Measurements from ENCODE around the gene STAU1. TPM values are rescaled to one million over a fixed set of nuclear protein-coding genes. Genes with fewer than 3 reads are reported as not detected.
"Not testable (repeated sequence)": the region's sequence is repeated elsewhere in the genome, so short reads cannot be mapped to it uniquely, and the experiment has no call there.

STAU1 gene
- polyA plus RNA-seq, 1 experiment, result 80.7 TPM

DNA sequence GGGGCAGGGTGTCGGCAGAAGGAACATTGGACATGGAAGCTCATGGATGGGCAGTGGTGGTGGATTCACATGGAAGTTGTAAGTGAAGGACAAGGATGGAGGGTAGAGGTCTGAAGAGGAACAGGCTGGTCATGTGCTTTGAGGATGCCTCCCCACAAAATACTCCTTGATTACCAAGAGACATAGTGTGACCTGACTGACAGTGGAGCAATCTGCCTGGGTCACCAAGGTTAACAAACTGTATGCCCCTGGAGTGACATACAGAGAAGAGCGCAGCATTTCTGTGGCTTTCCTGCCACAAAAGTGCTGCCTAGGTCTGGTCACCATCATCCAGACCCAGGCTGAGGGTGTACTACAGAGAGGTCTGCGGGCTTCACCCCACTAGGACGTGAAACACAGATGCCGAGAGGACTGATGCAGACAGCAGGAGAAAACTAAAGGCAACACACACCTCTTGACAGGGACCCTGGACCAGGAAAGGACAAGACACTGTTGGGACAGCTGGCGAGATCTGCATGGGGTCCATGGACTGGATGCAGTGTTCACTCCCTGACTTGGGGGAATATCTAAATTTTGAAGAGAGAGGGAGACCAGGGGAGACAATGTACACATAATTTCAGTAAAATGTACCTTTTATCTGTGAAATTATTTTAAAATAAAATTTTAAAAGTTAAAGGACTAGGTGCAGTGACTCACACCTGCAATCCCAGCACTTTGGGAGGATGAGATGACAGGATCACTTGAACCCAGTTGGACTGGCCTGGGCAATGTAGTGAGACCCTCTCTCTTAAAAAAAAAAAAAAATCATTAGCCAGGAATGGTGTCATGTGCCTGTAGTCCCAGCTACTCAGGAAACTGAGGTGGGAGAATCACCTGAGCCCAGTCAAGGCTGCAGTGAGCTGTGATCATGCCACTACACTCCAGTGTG is 77.1 kb downstream of the STAU1 start:
- Histone ChIP-seq H3K27me3 (ENCODE audit: control insufficient read depth, insufficient read depth, low read length) (no peaks in the 10 kb centered on the region), H3K9me3 (ENCODE audit: control insufficient read depth, insufficient read depth, low read length) (no peaks in the 10 kb centered on the region), H3K4me3 (ENCODE audit: low read depth, low read length) (no peak overlapping the region), H3K27ac (ENCODE audit: low read depth, low read length) (no peak overlapping the region)
- DNase-seq (ENCODE audit: low read depth, low spot score), result no peak
- POLR2A ChIA-PET, result interaction anchor here (0.6 kb wide), 1 partner anchor 120 kb away, joined by 7 read pairs; no protein-coding TSS in a partner anchor
- TF ChIP-seq, protein P1, sequence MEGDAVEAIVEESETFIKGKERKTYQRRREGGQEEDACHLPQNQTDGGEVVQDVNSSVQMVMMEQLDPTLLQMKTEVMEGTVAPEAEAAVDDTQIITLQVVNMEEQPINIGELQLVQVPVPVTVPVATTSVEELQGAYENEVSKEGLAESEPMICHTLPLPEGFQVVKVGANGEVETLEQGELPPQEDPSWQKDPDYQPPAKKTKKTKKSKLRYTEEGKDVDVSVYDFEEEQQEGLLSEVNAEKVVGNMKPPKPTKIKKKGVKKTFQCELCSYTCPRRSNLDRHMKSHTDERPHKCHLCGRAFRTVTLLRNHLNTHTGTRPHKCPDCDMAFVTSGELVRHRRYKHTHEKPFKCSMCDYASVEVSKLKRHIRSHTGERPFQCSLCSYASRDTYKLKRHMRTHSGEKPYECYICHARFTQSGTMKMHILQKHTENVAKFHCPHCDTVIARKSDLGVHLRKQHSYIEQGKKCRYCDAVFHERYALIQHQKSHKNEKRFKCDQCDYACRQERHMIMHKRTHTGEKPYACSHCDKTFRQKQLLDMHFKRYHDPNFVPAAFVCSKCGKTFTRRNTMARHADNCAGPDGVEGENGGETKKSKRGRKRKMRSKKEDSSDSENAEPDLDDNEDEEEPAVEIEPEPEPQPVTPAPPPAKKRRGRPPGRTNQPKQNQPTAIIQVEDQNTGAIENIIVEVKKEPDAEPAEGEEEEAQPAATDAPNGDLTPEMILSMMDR (IDR thresholded peaks at IDR 0.05; ENCODE audit: low read depth, low read length), result no peak
- CTCF ChIA-PET, result no interaction called here

DNA sequence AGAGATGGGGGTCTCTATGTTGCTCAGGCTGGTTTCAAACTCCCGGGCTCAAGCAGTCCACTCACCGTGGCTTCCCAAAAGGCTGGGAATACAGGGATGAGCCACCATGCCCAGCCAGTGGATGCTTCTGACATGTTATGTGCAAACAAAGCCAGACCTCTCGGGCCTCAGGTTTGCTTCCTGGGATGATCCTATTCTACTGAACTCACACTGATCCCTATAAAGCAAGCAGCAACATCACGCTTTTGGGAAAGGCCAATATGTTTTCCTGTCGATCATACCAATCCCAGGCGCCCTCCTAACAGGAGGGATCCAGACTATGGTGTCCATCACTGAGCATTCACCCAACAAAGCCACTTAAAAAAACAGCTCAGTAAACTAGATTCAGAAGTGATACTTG is 81.8 kb downstream of the STAU1 start:
- CTCF ChIA-PET, result no interaction called here
- H3K4me3 ChIP-seq (ENCODE audit: low read depth, low read length), result no peak overlapping the region
- POLR2A ChIA-PET, result no interaction called here
- no peak overlapping the region for H3K27ac ChIP-seq (ENCODE audit: low read depth, low read length)
- H3K27me3 ChIP-seq (ENCODE audit: control insufficient read depth, insufficient read depth, low read length), result no peaks in the 10 kb centered on the region
- TF ChIP-seq, protein P1 (IDR thresholded peaks at IDR 0.05; ENCODE audit: low read depth, low read length), result no peak
- no peak for DNase-seq (ENCODE audit: low read depth, low spot score)
- no peaks in the 10 kb centered on the region for H3K9me3 ChIP-seq (ENCODE audit: control insufficient read depth, insufficient read depth, low read length)

DNA sequence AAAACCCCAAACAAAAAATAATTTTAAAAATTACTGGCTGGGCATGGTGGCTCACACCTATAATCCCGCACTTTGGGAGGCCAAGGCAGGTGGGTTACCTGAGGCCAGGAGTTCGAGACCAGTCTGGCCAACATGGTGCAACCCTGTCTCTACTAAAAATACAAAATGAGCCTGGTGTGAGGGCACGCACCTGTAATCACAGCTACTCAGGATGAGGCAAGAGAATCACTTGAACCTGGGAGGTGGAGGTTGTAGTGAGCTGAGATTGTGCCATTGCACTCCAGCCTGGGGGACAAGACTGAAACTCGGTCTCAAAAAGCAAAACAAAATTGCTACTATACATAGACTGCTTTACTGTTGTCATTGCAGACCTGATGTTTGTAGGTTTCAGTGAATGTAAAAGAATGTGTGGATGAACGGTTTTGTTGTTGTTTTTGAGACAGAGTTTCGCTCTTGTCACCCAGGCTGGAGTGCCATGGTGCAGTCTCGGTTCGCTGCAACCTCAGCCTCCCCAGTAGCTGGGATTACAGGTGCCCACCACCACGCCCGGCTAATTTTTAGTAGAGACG is 83.1 kb downstream of the STAU1 start:
- POLR2A ChIA-PET, result not testable (repeated sequence)

DNA sequence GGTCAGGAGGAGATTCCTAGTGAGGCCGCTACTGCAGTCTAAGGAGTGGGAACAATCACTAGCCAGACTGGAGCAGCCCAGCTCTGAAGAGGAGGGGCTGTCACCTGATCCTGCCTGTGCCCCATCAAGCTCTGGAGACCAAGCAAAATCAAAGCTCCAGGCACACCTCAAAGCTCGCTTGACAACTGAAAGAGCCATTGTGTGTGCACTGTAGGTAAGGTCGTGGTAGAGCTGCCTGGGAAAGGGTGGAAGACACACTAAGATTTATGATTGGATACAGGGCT is 83.8 kb downstream of the STAU1 start:
- no peak for DNase-seq (ENCODE audit: low read depth, low spot score)
- CTCF ChIA-PET, result no interaction called here
- Histone ChIP-seq H3K27me3 (ENCODE audit: control insufficient read depth, insufficient read depth, low read length) (no peaks in the 10 kb centered on the region), H3K9me3 (ENCODE audit: control insufficient read depth, insufficient read depth, low read length) (no peaks in the 10 kb centered on the region), H3K4me3 (ENCODE audit: low read depth, low read length) (no peak overlapping the region), H3K27ac (ENCODE audit: low read depth, low read length) (no peak overlapping the region)
- TF ChIP-seq, protein P1 (IDR thresholded peaks at IDR 0.05; ENCODE audit: low read depth, low read length), result no peak
- POLR2A ChIA-PET, result interaction anchor here (0.5 kb wide), 1 partner anchor 1783 kb away, joined by 3 read pairs; no protein-coding TSS in a partner anchor

More for the DNA sequence above, 83.1 kb downstream of the STAU1 start:
- H3K9me3 ChIP-seq (ENCODE audit: control insufficient read depth, insufficient read depth, low read length); H3K27ac ChIP-seq (ENCODE audit: low read depth, low read length); H3K27me3 ChIP-seq (ENCODE audit: control insufficient read depth, insufficient read depth, low read length); CTCF ChIA-PET; DNase-seq (ENCODE audit: low read depth, low spot score); H3K4me3 ChIP-seq (ENCODE audit: low read depth, low read length): not testable (repeated sequence)

DNA sequence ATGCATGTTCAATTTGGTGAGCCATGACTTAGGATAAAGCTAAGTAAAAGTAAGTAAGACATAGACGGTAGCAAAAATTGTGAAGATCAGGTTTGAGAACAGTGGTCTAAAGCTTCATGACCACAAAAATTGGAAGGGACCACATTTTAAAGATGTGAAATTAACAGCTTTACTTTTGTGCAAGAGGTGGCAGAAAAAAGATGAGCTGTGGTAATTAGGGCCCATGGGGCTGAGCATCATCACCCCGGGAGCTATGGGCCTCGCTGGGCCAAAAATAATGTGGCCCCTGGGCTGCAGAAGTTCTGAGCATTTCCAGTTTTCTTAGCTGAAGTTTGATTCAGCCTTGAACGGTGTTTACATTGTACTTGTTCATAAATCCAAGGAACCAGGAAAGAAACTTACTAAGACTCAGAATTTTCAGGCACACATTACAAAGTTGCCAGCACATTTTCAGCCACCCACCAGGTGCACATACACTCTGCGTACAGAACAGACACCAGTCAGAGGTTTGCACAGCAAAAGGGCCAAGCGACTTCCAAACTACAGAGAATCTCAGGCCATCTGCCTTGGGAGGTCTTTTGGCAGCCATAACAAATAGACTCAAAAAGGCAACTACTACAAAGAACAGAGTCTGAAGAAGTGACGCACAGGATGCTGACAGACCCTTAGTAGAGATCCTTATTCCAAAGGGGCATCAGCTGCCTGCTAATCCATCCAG is 84.3 kb downstream of the STAU1 start:
- Histone ChIP-seq H3K4me3 (ENCODE audit: low read depth, low read length) (no peak overlapping the region), H3K27me3 (ENCODE audit: control insufficient read depth, insufficient read depth, low read length) (no peaks in the 10 kb centered on the region), H3K9me3 (ENCODE audit: control insufficient read depth, insufficient read depth, low read length) (no peaks in the 10 kb centered on the region), H3K27ac (ENCODE audit: low read depth, low read length) (no peak overlapping the region)
- POLR2A ChIA-PET, result interaction anchor here (0.5 kb wide), 1 partner anchor 1784 kb away, joined by 3 read pairs; no protein-coding TSS in a partner anchor
- CTCF ChIA-PET, result no interaction called here
- DNase-seq (ENCODE audit: low read depth, low spot score), result no peak
- TF ChIP-seq, protein P1 (IDR thresholded peaks at IDR 0.05; ENCODE audit: low read depth, low read length), result no peak

All from AG04450 (cell line).